Stimulated activated CD8-positive, alpha-beta memory T cell treated with anti-CD3 and anti-CD28 coated beads, Interleukin-15, amount 100 ng/mL, for 4 hours (primary cell): ENCODE data around the gene CERCAM.

ENCODE experiments used
- DNase-seq, 2 donors: peaks; one replicate each; pipeline ENCODE4 v3.0.0-alpha.2; 2020; ENCODE audit warnings: low read depth in 2 of 2

Gene CERCAM

DNA sequence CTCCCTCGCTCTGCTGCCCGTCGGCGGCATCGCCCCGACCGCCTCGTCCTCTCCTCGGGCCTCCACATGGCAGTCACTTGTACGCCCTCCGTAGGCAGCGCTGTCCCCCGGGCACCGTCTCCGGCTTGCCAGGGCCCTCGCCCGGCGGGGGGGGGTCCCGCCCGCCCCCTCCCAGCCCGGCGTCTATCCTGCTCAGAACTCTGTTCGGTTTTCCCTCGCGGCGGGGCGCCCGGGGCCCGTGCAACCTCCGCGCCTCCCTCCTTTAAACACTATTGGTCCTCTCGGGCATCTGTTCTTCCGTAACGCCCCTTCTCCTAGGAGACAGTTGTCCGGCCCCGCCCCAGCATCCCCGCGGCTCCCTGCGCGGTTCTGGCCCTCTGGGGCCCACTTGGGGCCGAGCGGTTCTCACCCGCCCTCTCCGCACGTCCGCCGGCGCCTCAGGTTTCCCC lies 36.0 kb downstream of the CERCAM start:
- DNase-seq, result peak; percentile 36 to 46

- no peak for DNase-seq
These were observed 36.5 kb downstream of the CERCAM start for GRCh38 chr9:128457207-128457606.

DNA sequence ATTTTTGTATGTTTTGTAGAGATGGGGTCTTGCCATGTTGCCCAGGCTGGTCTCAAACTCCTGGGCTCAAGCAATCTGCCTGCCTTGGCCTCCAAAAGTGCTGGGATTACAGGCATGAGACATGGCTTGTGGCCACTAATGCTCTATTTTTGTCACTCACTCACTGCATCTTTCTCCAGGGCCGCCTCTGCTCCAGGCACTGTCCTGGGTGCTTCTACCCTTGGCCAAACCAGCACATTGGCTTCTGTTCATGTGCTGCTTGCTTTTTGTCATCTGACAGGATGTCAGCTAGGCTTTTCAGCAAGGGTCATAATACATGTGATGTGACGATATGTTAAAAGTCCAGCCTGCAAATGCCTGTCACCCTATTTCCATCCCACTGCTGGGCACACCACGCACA lies 38.4 kb downstream of the CERCAM start:
- no peak for DNase-seq

DNA sequence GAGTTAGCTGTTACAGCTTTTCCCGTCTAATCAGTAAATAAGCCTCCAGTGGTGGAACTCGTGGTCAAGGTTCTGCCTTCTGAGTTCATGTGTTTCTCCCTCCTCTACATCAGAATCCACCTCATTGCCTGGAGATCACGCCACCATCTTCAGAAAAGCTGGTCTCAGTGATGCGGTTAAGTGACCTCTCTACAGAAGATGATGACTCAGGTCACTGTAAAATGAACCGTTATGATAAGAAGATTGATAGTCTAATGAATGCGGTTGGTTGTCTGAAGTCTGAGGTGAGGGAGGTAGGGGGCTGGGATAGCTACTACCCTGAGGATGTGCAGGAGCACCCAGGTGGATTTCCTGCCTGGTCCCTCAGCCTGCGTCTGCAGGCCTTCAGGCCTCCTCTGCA lies 48.4 kb downstream of the CERCAM start:
- DNase-seq, result no peak

DNA sequence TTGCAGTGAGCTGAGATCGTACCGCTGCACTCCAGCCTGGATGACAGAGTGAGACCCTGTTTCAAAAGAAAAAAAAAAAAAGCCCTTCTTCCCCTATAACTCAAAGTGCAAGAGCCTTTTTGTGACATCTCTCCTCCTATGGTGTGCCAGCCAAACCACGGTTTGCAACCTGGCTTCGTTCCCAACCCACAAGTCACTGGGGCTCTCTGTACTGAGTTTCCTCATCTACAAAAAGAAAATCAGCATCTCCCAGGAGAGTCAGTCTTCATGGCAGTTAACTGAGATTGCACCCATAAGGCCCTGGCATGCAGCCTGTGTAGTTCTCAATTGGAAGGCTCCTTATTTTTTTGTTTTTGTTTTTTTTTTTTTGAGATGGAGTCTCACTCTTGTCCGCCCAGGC lies 49.9 kb downstream of the CERCAM start:
- DNase-seq, result no peak

DNA sequence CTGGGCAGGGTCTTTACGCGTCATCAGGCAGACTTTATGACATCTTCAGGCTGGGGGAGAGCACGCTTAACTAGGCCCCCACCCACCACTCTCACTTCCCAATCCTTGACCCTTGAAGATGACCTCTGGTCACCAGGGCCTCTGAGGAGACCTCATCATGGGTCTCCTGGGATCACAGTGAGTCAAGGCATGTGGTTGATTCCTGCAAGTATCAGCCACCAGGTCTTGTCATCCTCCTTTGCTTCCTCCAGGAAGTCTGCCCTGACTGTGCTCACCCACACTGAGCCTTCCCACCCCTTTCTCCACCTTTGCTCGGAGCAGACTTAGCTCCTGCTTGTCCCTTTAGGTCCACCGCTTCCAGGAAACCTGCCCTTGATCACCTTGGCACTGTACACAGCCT lies 52.4 kb downstream of the CERCAM start:
- DNase-seq, result no peak

GRCh38 chr9:128475867-128476266 lies 55.2 kb downstream of the CERCAM start:
- no peak for DNase-seq

- no peak for DNase-seq
These were observed 58.6 kb downstream of the CERCAM start for GRCh38 chr9:128479262-128479661.

DNA sequence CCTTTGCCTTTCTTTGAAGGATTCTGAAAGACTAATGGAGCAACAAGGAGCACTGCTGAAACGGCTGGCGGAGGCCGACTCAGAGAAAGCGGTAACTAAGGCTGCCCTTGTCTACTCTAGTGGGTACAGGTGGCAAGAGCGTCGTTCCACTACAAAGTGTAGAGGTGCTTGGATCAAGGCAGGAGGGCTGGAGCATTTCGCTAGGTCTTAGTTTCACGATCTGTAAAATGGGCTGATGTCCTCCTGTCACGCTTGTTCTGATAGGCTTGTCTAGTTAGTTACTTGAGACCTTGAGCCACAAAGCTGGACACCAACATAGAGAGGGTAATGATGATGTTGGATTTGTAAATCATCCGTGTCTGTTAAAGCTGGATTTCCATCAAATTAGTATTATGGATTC lies 60.9 kb downstream of the CERCAM start:
- no peak for DNase-seq

DNA sequence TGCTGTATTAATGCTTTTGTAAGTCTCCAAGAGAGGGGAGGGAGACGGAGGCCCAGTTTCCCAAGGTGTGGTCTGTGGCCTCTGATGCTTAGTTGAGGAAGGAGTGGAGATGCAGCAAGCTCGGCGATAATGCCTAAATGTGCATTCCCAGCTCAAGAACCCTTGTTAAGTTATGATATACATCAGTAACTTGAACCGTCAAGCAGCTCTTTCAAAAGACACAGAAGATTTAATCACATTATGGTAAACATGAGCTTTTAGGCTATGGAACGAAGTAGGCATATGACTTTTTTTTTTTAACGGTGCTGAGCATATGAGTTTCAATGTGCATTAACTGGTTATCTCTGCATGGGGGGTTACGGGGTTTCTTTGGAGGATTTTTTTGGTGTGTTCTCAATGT lies 61.5 kb downstream of the CERCAM start:
- DNase-seq, result no peak

DNA sequence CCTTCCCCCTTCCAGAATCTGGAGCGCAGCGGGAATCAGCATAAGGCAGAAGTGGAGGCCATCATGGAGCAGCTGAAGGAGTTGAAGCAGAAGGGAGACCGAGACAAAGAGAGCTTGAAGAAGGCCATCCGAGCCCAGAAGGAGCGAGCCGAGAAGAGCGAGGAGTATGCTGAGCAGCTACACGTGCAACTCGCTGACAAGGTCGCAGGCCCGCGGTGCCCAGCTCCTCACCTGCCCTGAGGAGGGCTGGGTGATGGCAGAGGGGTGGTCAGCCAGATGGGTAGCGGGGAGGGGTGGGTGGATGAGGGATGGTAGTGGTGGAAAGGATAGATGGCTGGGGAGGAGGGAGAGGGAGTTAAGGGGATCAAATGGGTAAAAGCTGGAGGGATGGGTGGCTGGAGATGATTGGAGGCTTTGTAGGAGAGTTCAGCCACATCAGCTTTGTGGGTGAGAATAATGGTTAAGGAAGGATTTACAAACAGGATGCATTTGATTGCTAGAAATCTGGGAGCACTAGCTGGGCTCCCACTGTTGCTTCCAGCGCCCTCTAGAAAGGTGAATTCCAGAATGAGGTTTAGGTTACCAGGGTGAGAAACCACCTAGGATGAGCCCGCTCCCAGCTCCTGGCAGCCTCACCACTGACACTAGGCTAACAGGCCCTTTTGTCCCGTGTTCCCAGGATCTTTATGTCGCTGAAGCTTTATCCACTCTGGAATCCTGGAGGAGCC lies 64.2 kb downstream of the CERCAM start:
- no peak for DNase-seq

DNA sequence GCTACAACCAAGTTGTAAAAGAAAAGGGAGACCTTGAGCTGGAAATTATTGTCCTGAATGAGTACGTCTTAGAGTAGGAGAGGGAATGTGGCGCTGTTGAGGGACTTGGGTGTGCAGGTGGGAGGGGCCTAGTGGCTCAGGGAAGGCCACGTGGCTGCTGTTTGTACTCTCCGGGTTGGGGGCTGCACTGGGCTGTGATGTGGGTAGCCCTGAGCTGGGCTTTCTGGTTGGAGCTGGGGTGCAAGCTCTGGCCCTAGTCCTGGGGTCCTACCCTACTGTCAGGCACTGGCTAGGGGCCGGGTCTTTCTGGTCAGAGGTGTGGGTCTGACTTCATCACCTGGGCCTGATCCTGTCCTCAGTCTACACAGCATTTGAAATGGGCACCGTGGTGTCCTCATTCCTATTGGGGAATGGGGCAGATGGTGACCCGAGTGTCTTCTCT lies 64.8 kb downstream of the CERCAM start:
- DNase-seq, result no peak

- no peak for DNase-seq
These were observed 65.5 kb downstream of the CERCAM start for GRCh38 chr9:128486201-128486600.
